NCI-H526 treated with DMSO at 0.1 percent for 48 hours (cell line): ENCODE data around the gene NANOS1.

Experiments
- DNase-seq: peaks from one replicate; lab custom pipeline; 2025; lab: John Stamatoyannopoulos, UW

Gene NANOS1

DNA sequence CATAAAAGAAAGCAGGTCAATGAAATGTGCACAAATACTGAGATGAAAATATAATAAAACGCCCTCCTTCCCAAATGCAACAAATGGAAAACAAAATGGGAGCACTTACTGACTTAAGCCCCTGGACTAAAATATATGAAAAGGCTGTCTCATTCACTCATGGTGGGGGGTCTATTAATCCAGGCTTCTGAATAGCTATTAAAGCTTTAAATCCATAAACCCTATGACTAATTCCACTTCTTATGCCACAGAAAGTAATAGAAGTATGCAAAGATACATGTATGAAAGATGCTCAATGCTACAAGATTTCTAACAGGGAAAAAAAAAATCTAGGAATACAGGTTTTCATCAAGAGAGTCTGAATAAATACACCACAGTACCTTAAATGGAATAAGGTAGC, 30.6 kb downstream of the NANOS1 start:
- DNase-seq = no peak

GRCh38 chr10:119061352-119061751, 31.8 kb downstream of the NANOS1 start:
- DNase-seq = no peak

DNA sequence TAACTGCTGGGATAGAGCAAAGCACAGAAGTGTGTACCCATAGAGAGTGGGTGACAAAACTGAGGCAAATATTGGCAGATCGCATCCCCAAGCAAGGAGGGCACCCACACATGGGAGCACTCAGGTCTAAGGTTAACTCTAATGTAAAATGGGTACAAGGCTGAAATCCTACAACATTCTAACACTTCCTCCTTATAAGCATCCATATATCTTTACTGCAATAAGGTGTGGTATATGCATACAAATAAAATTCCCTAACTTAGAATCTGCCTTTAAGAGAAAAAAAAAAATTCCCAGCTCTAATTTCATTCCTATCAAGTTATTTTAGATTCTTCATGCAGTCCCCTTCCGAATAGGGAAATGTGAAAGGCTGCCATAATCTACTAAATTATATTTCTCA, 32.4 kb downstream of the NANOS1 start:
- no peak for DNase-seq

DNA sequence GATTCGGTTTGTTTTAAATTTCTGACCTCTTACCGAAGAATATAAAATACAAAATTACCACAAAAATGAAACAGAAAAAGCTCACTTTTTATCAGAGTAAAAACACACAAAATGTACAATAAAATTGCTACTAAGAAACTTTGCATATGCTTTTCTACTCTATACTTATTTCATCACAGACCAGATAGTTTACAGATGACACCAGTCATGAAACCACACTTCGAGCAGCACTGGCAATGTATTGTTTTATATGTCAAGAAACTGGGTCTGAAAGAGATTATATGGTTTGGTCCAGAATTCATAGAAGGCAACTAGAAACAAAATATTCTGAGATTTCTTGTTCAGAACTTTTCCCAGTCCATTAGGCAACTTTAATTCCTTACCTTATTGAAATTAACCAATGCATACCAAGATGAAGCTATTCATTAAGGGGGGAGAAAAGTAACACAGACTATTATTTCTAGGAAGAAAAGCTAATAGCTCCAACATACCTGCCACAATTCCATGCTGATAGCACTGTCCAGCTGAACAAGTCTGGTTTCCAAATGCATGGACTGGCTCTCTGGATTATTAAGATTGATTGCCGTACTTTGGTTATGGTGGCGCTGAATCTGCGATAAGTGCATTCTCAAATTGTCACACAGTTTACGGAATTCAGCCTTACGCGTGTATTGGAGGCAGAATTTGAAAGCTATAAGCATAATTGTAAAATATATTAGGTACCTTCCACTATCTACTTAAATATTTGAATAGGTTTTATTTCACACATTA, 41.1 kb downstream of the NANOS1 start:
- DNase-seq = no peak

DNA sequence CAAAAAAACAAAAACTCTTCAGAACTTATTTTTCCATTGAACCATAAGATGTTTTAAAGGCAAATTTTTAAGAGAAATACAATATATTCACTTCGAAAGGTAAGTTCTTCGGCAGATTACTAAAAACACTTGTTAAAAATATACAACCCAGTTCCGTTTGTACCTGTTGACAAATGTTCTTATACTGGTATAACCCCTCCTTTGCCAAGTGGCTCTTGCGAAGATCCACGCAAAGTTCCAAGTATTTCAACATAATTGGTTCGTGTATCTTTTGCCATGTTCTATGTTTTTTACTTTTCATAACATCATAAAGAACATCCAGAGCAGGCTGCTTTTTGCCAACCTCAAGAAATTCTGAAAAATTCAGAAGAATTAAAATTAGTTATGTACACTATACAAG, 44.1 kb downstream of the NANOS1 start:
- DNase-seq = no peak

DNA sequence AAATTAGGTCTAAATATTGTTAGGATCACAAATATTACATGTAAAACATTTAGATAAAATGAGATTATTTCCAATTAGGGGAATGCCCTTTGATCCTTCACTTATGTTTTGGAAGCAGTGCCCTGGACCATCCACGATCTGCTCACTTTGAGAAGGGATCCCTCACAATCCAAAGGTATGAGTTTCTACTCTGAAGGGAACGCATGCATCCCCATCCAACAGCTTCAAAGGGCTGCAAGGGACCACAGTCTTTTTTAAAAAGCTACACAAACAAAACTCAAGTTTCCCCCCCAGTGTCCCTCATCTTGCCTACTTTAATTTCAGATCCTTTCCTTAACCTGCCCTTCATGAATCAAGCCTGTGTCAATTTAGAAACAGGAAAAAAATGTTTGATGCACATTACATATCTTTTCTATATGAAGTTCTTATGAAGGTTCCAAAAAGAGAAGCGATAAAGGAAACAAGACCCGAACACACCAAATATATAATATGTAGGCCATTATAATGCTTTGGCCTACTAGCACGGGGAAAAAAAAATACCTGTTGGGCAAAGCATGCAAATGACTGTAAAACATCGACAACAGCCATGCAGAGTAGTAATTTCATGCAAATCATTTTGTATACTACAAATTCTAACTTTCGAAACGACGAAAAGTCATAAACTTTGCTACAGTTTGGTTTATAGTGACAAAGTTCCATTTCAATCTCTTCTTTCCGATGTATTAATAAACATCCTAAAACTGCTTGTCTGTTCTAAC, 49.1 kb downstream of the NANOS1 start:
- no peak for DNase-seq

GRCh38 chr10:119079599-119080520, 50.3 kb downstream of the NANOS1 start:
- DNase-seq = no peak

DNA sequence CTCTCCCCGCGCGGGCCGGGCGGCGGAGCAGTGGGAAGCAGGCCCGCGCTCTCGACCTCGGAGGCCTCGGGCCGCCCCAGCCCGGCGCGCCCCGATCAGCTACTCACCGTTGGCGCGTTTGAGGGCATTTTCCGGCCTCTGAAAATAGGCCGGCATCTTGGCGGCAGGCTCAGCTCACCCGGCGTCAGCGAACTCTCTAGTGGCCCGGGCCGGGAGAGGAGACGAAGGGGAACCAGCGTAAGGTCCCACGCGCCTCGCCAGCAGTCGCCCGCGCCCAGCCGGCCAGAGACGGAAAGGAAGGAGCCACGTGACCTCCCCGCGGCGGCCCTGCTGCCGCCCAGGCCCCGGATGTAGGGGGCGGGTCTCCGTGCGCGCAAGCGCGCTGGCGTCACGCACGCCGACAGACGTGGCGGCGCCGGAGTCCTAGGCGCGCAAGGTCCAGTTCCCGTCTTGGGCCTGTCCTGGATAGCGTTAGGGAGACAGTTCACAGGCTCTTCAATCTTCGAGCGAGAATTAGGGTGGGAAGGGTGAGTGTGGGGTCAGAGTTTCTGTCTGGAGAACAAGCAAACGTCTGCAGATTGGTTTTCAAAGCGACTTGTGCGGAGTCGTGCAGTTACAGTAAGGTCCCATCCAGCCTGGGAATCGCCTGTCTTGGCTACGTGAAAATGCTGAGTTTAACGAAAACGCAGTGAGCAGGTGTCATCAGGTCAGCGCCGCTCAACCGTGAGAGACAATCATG, 51.2 kb downstream of the NANOS1 start, which contains the start of gene EIF3A:
TSS of gene EIF3A (minus strand) at position 297 of the 739 bp plus-strand sequence. CDS start at position 156, 141 bp downstream.
- DNase-seq = peak; percentile 76
